ENCODE results near the gene EIF5A2. TPM values are rescaled to one million over a fixed set of nuclear protein-coding genes. Genes with fewer than 3 reads are reported as not detected.
A peak's percentile ranks its signal among the peaks of the same experiment; 100 is the strongest.
"Not testable (repeated sequence)": the region's sequence is repeated elsewhere in the genome, so short reads cannot be mapped to it uniquely, and the experiment has no call there.

The EIF5A2 gene
- polyA plus RNA-seq, 3 donors from 2014 or later = 27.8 to 33.3 (median 33.3) TPM

DNA sequence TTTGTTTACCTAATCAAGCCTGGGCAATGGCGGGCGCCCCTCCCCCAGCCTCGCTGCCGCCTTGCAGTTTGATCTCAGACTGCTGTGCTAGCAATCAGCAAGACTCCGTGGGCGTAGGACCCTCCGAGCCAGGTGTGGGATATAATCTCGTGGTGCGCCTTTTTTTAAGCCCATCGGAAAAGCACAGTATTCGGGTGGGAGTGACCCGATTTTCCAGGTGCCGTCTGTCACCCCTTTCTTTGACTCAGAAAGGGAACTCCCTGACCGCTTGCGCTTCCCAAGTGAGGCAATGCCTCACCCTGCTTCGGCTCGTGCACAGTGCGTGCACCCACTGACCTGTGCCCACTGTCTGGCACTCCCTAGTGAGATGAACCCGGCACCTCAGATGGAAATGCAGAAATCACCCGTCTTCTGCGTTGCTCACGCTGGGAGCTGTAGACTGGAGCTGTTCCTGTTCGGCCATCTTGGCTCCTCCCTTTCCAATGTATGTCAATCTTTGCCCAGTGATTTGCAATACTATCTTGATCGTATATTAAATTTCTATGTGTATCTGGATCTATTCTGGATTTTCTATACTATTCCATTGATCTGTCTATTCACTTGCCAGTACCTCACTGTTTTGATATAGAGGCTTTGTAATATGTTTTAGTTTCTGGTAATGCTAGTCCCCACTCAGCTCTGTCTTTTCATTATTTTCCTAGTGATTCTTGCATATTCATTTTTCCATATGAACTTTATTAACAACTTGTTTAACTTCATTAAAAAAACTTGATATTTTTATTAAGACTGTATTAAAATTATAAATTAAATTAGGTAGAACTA lies 24.1 kb downstream of the EIF5A2 start:
- not testable (repeated sequence) for DNase-seq; H3K27me3 Mint-ChIP-seq (ENCODE audit: low read depth in 3 of 3); H3K9me3 Mint-ChIP-seq; H3K27ac Mint-ChIP-seq; H3K36me3 Mint-ChIP-seq; H3K4me3 Mint-ChIP-seq; H3K4me1 Mint-ChIP-seq

DNA sequence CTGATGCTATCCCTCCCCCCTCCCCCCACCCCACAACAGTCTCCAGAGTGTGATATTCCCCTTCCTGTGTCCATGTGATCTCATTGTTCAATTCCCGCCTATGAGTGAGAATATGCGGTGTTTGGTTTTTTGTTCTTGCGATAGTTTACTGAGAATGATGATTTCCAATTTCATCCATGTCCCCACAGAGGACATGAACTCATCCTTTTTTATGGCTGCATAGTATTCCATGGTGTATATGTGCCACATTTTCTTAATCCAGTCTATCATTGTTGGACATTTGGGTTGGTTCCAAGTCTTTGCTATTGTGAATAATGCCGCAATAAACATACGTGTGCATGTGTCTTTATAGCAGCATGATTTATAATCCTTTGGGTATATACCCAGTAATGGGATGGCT lies 29.7 kb downstream of the EIF5A2 start:
- not testable (repeated sequence) for H3K27ac Mint-ChIP-seq; H3K36me3 Mint-ChIP-seq; DNase-seq; H3K27me3 Mint-ChIP-seq (ENCODE audit: low read depth in 3 of 3); H3K9me3 Mint-ChIP-seq; H3K4me3 Mint-ChIP-seq; H3K4me1 Mint-ChIP-seq

DNA sequence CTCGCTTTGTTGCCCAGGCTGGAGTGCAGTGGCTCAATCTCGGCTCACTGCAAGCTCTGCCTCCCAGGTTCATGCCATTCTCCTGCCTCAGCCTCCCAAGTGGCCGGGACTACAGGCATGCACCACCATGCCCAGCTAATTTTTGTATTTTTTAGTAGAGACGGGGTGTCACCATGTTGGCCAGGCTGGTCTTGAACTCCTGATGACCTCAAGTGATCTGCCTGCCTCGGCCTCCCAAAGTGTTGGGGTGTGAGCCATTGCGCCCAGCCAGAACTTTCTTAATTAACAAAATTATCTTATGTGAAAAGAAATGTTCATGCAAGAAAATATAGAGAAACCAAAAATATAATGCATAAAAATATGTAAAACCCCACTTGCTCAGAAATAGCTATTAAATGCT lies 31.1 kb downstream of the EIF5A2 start:
- H3K36me3 Mint-ChIP-seq; DNase-seq; H3K27ac Mint-ChIP-seq; H3K27me3 Mint-ChIP-seq (ENCODE audit: low read depth in 3 of 3); H3K4me3 Mint-ChIP-seq; H3K9me3 Mint-ChIP-seq; H3K4me1 Mint-ChIP-seq: not testable (repeated sequence)

DNA sequence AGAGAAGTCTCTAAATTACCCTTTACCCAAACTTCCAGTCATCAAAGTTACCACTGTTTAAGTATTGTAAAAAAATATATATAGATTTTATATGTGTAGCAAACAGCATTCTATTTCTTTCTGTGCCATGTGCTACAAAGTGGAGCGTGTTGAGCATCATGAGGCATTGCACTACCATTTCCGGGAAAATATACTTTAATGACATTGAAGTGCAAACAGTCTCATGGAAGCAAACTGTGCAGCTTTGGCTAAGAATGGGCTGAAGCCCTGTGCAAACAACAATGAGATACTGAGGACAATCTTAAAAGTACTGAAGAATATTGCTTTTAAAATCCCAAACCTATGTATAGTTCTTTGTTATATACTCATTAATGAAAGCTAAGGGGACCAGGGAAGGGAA lies 31.9 kb downstream of the EIF5A2 start:
- Mint-ChIP-seq H3K27me3 (ENCODE audit: low read depth in 3 of 3) (no peaks in the 10 kb centered on the region), H3K27ac (no peak overlapping the region)

DNA sequence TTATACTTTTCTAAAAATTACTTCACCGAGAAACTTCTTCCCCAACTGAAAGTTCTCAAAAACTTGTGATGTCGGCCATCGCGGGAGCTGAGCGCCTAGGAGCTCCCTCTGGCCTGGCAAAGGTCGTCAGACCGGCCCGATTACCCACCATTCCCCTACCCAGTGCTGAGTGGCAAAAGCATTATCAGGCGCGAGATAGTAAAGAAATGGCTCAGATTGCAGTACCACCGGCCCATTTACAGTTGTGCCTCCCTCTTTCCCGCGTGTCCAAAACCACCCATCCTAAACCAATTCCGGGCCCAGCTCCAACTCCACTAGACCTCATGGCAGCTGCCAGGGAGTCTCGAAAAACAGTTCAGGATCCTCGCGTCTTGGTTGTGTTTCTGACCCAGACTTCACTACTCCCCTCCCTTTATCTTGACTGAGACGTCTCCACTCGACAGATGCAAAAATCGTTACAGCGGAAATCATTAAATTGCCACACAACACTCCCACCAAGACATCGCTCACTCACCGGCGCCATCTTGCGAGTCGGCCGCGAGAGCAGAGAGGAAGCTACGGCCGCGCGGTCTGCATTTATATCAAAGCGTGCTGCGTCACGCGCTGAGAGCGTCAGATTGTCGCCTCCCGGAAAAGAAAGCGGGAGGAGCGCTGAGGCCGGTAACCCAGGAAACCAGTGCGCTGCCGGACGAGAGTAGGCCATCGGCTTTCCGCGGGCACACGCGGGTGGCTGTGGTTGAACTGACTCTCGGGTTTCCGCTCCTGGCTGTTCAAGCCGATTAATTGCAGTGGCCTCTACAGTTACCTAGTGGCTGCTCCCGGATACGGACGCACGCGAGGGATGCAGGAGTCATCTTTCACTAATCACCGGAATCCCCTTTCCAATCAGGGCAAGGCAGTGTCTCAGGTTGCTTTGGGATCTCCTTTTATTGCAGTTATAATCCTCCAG lies 38.5 kb downstream of the EIF5A2 start, which contains the start of gene RPL22L1:
Gene RPL22L1 (minus strand): TSS at position 551 of the 949 bp plus-strand sequence. CDS start 28 bp downstream, at position 523.
- DNase-seq = peak; percentile 95 to 96 (median 96)
- peak within 1 kb of the TSS; percentile 90 to 97 (median 94) for H3K4me3 Mint-ChIP-seq
- no peaks in the 10 kb centered on the region for H3K9me3 Mint-ChIP-seq
- H3K27me3 Mint-ChIP-seq (ENCODE audit: low read depth in 3 of 3) = peaks cover 9 to 18% (median 13%) of the 10 kb centered on the region in 3 donors
- H3K27ac Mint-ChIP-seq = peak within 1 kb of the TSS; percentile 96 to 98 (median 97)
- H3K4me1 Mint-ChIP-seq = peaks cover 26 to 40% of the 10 kb centered on the region in 2 donors
- H3K36me3 Mint-ChIP-seq = peaks cover 12 to 25% (median 19%) of the 10 kb centered on the region in 3 donors

More for the DNA sequence above, 31.9 kb downstream of the EIF5A2 start:
- DNase-seq = no peak
- H3K4me3 Mint-ChIP-seq = no peak overlapping the region
- H3K4me1 Mint-ChIP-seq = no peaks in the 10 kb centered on the region
- H3K36me3 Mint-ChIP-seq = no peaks in the 10 kb centered on the region
- no peaks in the 10 kb centered on the region for H3K9me3 Mint-ChIP-seq

DNA sequence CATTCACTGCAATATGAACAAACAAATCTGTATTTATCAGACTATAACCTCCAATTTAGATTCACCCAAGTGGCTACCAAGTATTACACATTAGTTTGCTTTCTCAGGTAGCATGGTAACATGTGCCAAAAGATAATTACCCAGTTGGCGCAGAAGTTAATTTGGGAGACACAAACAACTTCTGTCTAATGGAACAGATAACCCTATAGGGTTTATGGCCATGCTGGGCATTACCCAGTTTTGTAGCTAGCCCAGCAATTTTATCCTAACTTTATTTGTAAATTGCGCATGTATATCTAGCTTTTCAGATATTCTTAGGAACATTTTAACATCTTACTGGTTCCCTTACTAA lies 39.2 kb downstream of the EIF5A2 start:
- peak overlapping the region; percentile 96 to 98 (median 97) for H3K27ac Mint-ChIP-seq
- H3K36me3 Mint-ChIP-seq = peaks cover 12 to 30% (median 24%) of the 10 kb centered on the region in 3 donors
- peaks cover 9 to 19% (median 13%) of the 10 kb centered on the region in 3 donors for H3K27me3 Mint-ChIP-seq (ENCODE audit: low read depth in 3 of 3)
- no peak for DNase-seq
- H3K4me3 Mint-ChIP-seq = peak overlapping the region; percentile 90 to 97 (median 94)
- H3K4me1 Mint-ChIP-seq = peaks cover 26 to 40% of the 10 kb centered on the region in 2 donors
- no peaks in the 10 kb centered on the region for H3K9me3 Mint-ChIP-seq

DNA sequence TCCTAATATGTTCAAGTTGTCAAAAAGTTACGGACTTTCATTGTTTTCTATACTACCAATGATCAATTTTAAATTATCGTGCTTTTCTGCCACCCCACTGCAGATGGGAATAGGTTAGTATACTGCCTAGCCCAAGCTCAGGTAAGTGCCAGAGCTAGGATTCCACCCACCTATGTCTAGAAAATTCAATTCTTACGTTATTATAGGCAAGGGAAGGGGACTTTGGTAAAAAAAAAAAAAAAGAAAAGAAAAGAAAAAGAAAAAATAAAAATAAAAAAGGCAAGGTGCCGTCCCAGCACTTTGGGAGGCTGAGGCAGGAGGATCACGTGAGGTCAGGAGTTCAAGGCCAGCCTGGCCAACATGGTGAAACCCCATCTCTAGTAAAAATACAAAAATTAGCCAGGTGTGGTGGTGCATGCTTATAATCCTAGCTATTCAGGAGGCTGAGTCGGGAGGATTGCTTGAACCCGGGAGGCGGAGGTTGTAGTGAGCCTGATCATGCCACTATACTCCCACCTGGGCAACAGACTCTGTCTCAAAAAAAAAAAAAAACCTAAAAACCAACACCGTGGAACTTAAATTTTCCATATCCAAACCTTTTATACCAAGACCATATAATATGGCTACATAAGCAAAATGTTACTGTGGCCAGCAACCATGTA lies 39.7 kb downstream of the EIF5A2 start:
- Mint-ChIP-seq H3K4me3 (peak overlapping the region; percentile 90 to 97 (median 94)), H3K4me1 (peaks cover 26 to 40% of the 10 kb centered on the region in 2 donors), H3K27me3 (ENCODE audit: low read depth in 3 of 3) (peaks cover 9 to 19% (median 13%) of the 10 kb centered on the region in 3 donors), H3K36me3 (peaks cover 12 to 30% (median 24%) of the 10 kb centered on the region in 3 donors), H3K27ac (peak overlapping the region; percentile 63 to 98 (median 96)), H3K9me3 (no peaks in the 10 kb centered on the region)
- DNase-seq = no peak

DNA sequence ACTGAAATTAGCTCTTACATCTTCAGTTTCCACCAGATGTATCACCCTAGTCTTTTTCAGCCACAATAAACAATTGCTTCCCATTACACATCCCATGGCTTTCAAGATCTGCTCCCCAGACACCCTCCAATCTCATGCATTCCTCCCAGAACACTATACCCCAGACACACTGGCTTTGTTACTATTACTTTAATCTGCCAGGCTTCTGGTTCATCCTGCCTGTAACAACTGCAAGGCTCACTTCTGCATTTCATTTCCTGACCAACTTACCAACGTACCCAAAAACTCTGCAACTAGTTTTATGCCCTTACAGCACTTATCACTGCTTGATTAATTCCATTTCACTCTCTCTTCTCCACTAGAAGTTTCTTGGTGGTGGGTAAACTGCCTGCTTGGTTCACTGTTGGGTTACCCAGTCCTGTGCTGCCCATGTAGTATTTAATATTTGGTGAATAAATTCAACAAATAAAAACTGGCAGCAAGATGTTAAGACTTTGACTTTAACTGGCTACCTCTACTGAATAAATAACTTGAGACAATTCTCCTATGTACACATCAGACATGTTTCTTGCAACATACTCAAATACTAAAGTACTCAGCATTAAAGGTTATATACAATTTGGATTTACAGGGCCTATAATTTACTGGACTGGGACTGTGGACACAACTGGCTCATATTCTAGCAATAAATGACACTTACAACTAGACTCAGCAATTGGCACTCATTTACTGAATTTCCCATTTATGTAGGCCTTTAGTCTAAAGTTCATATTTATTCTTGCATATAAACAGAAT lies 41.1 kb downstream of the EIF5A2 start:
- DNase-seq = no peak
- Mint-ChIP-seq H3K9me3 (no peaks in the 10 kb centered on the region), H3K27ac (peak overlapping the region; percentile 6 to 68 (median 56)), H3K4me1 (peaks cover 26 to 40% of the 10 kb centered on the region in 2 donors), H3K4me3 (peak overlapping the region in 1 of 5 donors; percentile 11), H3K27me3 (ENCODE audit: low read depth in 3 of 3) (peaks cover 9 to 19% (median 16%) of the 10 kb centered on the region in 3 donors), H3K36me3 (peaks cover 12 to 30% (median 24%) of the 10 kb centered on the region in 3 donors)

DNA sequence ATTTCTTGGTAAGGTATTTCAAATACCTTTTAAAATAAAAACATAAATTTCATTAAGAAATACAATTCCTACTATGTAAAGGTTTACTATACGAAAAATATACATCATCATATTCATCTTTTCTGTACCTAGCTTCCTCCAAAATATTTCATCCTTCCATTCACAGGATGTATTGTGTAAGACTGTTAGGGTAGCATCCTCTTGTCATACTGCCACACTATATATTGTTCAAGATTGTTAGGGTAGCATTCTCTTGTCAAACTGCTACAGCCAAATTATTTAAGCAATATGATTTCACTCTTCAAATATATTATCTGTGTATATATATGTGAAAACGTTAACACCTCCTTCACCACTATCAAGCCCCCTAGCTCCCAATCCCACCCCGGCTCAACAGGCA lies 41.9 kb downstream of the EIF5A2 start:
- H3K4me3 Mint-ChIP-seq = no peak overlapping the region
- peaks cover 9 to 19% (median 16%) of the 10 kb centered on the region in 3 donors for H3K27me3 Mint-ChIP-seq (ENCODE audit: low read depth in 3 of 3)
- peaks cover 12 to 30% (median 24%) of the 10 kb centered on the region in 3 donors for H3K36me3 Mint-ChIP-seq
- no peaks in the 10 kb centered on the region for H3K9me3 Mint-ChIP-seq
- peaks cover 26 to 40% of the 10 kb centered on the region in 2 donors for H3K4me1 Mint-ChIP-seq
- no peak for DNase-seq
- H3K27ac Mint-ChIP-seq = peak overlapping the region in 4 of 6 donors; percentile 12 to 68 (median 58)

DNA sequence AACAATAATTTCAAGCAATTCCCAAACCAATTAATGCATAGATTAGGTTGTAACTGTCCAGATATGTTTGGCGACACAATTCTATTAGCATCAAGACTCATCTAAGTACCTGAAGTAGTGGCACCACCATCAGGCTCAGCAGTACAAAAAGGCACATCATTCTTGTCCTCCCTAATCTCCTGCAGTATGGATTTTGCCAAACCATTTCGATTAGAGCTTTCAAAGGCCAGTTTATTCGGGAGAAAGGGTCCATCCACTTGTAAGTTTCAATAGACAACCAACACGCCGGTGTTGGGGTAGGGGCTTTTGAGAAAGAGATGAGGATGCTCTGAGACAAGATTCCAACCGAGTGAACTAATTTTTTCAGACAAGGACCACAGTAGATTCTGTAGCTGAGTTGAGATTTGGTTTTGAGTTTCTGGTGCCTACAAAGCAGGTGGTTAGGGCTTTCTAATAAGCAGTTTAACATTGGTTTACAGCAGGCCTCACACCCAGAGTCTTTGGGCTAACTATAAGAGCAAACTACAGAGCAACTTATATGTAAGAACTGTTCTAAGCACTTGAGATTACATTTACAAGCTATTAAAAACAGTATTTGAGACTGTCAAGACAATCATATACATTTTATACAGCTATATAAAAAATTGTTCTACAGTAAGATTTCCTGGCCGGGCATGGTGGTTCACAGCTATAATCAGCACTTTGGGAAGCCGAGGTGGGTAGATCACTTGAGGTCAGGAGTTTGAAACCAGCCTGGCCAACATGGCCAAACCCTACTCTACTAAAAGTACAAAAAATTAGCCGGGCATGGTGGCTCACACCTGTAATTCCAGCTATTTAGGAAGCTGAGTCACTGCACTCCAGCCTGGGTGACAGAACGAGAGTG lies 43.0 kb downstream of the EIF5A2 start:
- no peak for DNase-seq
- Mint-ChIP-seq H3K4me1 (peaks cover 23 to 37% of the 10 kb centered on the region in 2 donors), H3K36me3 (peaks cover 12 to 30% (median 24%) of the 10 kb centered on the region in 3 donors), H3K27ac (peak overlapping the region in 2 of 6 donors; percentile 30 to 38), H3K9me3 (no peaks in the 10 kb centered on the region), H3K4me3 (no peak overlapping the region), H3K27me3 (ENCODE audit: low read depth in 3 of 3) (peaks cover 11 to 17% (median 15%) of the 10 kb centered on the region in 3 donors)

DNA sequence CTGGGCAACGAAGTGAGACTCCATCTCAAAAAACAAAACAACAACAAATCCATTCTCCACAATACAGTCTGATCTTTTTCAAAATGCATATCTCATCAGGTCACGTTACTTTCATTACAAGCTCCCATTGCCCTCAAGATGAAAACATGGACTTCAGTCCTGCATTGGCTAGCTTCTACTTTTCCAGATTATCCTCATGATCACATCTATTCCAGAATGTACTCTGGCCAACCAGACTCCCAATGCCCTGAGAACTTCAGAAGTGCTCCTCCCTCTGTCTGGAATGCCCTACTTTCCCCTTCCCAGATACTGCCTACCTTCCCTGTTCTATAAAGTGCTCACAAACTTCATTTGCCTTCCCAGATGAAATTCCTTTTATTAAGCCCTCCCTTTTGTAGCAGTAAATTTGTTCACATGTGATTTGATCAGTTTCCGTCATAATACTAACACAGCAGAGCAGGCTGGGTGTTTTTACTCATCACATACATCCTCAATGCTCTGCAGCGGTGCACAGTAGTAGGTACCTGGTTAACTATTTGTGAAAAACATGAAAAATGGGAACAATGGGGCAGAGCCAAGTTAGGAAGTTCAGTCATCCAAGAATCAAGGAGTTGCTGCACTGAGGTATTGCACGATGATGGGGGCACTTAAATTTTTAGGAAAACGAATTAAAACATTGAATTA lies 43.8 kb downstream of the EIF5A2 start:
- Mint-ChIP-seq H3K9me3 (no peaks in the 10 kb centered on the region), H3K4me3 (no peak overlapping the region), H3K27ac (peak overlapping the region in 3 of 6 donors; percentile 18 to 38 (median 37)), H3K4me1 (peaks cover 15 to 29% of the 10 kb centered on the region in 2 donors), H3K27me3 (ENCODE audit: low read depth in 3 of 3) (peaks cover 3 to 9% (median 7%) of the 10 kb centered on the region in 3 donors), H3K36me3 (peaks cover 12 to 30% (median 22%) of the 10 kb centered on the region in 3 donors)
- no peak for DNase-seq

Data from immature natural killer cell (primary cell).